HG03342 (cell line): ENCODE measurements around the gene STK26.
"Not testable (repeated sequence)": the region's sequence is repeated elsewhere in the genome, so short reads cannot be mapped to it uniquely, and the experiment has no call there.

Experiments
- ATAC-seq: cut with Tn5 transposase; IDR thresholded peaks from one replicate; pipeline ENCODE4 v1.9.1; 2021; ENCODE audit warnings: mild to moderate bottlenecking, moderate library complexity; ENCODE audit not compliant: unreplicated experiment

STK26 gene

DNA sequence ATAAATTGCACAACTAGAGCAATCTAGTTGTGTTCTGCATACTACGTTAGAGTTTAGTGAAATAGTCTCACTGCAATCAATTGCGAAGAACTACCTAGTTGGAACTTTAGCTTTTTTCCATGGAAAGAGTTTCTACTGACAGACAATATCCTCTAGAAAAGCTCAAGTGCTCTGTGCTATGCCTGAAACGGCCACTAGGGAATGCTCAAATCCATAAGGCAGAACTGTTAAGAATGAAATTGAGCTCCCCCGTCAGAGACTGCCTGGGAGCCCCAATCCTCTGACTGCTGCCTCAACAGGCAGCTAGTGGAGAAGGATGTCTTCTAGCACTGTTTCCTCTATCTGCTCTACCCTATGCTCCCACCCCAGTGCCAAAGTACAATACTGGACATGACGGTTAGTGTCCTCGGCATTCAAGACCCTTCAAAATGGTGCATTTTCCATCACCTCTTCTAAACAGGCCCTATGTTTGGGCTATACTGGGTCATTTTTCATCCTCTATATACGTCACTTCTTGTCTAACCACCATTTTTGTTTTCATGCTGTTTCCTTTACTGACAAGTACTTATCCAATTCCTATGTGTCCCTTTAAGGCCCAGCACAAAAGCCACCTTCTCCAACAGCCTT lies 69.5 kb downstream of the STK26 start:
- ATAC-seq, result peak; percentile 89

DNA sequence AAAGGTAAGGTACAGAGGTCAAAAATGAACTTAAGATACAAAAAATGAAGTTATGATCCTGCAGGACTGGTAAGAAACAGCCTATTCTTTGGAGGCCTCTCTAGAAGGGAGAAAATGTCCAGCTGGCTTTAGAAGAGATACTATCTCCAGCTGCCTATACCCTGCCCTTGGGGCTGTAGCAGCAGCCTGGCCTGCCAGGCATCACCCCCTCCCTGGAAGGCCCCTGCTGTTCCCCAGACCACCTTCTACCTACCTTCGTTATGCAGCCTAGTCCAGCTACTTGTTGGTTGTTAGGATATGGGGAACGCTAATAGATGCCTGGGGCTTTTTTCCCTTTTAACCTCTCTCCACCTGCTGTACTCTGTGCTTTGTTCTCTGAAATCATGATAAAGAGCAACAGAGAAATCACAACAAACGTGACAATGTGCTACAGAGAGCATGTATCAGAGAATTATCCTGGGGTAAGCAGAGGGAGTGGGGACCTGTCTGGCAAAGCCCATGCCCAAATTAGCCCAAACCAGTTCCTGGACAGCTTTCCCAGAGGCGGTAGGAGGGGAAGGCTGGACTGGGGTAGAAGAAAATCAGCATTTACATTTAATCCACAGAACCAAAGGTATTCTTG lies 70.2 kb downstream of the STK26 start:
- ATAC-seq, result no peak

GRCh38 chrX:132094164-132094563 lies 71.1 kb downstream of the STK26 start:
- ATAC-seq, result no peak

DNA sequence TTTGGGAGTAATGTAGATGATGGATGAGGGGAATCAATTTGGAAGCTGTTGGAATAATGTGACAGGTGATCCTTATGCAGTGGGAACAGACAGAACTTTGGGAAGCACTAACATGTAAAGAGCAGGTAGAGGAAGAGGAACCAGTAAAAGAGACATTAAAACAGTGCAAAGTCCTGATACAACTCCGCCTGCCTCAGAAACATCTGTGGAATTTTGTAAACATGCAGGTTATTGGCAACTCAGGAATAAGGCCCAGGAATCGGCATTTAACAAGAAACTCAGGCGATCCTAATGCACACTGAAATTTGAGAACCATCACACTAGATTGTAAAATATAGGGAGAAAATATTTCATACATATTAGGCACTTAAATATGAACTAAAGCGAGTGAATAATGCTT lies 75.6 kb downstream of the STK26 start:
- ATAC-seq, result not testable (repeated sequence)

DNA sequence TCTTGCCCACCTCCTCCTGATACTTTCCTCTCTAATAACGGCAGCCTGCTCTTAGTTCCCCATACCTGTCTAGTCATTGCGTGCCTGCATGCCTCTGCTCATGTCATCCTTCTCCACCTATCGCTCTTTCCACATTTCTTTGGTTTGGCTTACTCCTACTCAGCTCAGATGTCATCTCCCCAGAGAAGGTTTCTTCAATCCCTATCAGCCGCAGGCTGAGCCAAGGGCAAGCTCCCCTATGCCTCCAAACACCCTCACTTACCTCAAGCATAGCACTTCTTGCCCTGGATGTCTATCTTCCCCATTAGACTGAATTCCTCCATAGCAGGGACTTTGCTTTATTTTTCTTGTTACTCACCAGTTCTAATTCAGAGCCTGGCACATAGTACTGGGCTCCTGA lies 78.1 kb downstream of the STK26 start:
- no peak for ATAC-seq

DNA sequence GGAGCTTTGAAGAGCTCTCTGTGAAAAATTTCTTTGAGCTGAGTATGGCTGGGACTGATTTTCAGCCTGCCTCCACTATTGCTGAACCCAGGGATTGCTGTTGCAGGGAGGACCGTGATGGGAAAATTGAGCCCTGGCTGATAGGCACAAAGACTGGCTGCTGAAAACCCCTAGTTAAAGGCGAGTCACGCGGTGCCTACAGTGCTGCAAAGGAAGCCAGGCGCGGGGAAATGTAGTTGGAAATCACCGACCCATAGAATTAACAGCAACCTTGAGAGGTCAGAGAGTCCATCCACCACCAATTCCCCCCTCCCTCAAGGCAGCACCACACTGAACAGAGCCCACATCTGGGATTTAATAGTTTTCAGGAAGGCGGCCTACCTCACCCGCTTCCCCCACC lies 78.7 kb downstream of the STK26 start:
- ATAC-seq, result no peak

GRCh38 chrX:132107291-132107690 lies 84.2 kb downstream of the STK26 start:
- no peak for ATAC-seq

DNA sequence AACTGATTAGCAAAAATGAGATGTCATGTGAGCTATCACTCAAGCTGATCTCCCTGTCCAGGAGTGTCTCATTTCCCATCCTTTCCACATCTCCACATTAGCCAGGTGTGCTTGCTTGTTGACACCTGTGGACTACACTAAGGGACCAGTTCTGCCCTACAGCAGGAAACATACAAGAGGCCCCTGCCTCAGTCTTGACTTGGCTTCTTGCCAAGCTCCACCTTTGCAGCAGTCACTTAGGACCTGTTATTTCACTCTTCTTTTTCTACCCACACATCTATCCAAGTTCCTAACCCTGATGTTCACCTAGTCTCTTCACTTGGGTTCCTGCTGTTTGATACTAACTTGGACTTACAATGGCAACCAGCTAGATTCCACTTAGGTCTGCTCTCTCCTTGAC lies 91.5 kb downstream of the STK26 start:
- ATAC-seq, result no peak

- no peak for ATAC-seq
Measured at GRCh38 chrX:132115792-132116191, 92.7 kb downstream of the STK26 start.

DNA sequence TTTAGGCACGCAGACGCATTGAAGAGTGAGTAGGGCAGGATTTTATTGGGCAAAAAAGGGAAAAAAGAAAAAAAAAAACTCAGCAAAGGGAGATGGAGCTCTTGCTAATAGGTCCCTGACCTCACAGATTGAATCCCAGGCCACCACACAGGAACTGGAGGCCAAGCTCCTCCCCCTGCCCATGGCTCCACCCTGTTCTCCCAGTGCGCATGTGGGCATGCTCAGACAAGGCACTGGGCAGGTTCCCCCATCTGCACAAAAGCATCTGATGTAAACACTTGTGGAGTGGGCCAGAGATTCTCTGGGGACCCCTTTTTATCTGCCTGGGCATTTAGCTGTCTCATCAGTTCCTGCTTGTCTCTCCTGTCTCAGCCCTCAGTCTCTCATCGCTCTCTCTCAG lies 95.3 kb downstream of the STK26 start:
- ATAC-seq, result no peak

GRCh38 chrX:132119283-132119682 lies 96.2 kb downstream of the STK26 start:
- no peak for ATAC-seq

GRCh38 chrX:132119821-132120515 lies 96.9 kb downstream of the STK26 start:
- no peak for ATAC-seq

GRCh38 chrX:132120913-132121312 lies 97.8 kb downstream of the STK26 start:
- no peak for ATAC-seq
